Stimulated activated CD4-positive, alpha-beta T cell treated with anti-CD3 and anti-CD28 coated beads, Interleukin-2, amount 100 ng/mL, for 4 hours (primary cell): ENCODE data around the gene RPL31.
"Not testable (repeated sequence)": the region's sequence is repeated elsewhere in the genome, so short reads cannot be mapped to it uniquely, and the experiment has no call there.

Experiments
- DNase-seq: peaks from one replicate; pipeline ENCODE4 v3.0.0-alpha.2; 2020; ENCODE audit warnings: low read depth

The RPL31 gene

GRCh38 chr2:101026253-101026701 is 24.2 kb downstream of the RPL31 start:
- no peak for DNase-seq

GRCh38 chr2:101026923-101027469 is 24.9 kb downstream of the RPL31 start:
- no peak for DNase-seq

- no peak for DNase-seq
Measured at GRCh38 chr2:101027852-101028251, 25.8 kb downstream of the RPL31 start.

GRCh38 chr2:101030866-101031554 is 28.9 kb downstream of the RPL31 start:
- no peak for DNase-seq

- DNase-seq, result no peak
Measured at GRCh38 chr2:101032084-101032776, 30.1 kb downstream of the RPL31 start.

- DNase-seq, result no peak
Measured at GRCh38 chr2:101036562-101036961, 34.5 kb downstream of the RPL31 start.

- no peak for DNase-seq
Measured at GRCh38 chr2:101037161-101037755, 35.2 kb downstream of the RPL31 start.

GRCh38 chr2:101038455-101039255 is 36.6 kb downstream of the RPL31 start:
- DNase-seq, result no peak

- DNase-seq, result no peak
Measured at GRCh38 chr2:101040072-101040471, 38.0 kb downstream of the RPL31 start.

GRCh38 chr2:101040761-101041160 is 38.7 kb downstream of the RPL31 start:
- no peak for DNase-seq

GRCh38 chr2:101041413-101041812 is 39.3 kb downstream of the RPL31 start:
- DNase-seq, result no peak

GRCh38 chr2:101045330-101045729 is 43.2 kb downstream of the RPL31 start:
- DNase-seq, result no peak

- DNase-seq, result no peak
Measured at GRCh38 chr2:101047075-101047766, 45.1 kb downstream of the RPL31 start.

GRCh38 chr2:101047774-101048173 is 45.7 kb downstream of the RPL31 start:
- no peak for DNase-seq

GRCh38 chr2:101048756-101049155 is 46.7 kb downstream of the RPL31 start:
- no peak for DNase-seq

GRCh38 chr2:101050886-101051285 is 48.8 kb downstream of the RPL31 start:
- not testable (repeated sequence) for DNase-seq

- DNase-seq, result no peak
Measured at GRCh38 chr2:101052147-101052546, 50.1 kb downstream of the RPL31 start.

GRCh38 chr2:101053117-101053516 is 51.0 kb downstream of the RPL31 start:
- no peak for DNase-seq
